ENCODE results near the gene KLRC4. TPM values are rescaled to one million over a fixed set of nuclear protein-coding genes. Genes with fewer than 3 reads are reported as not detected.
"Not testable (repeated sequence)": the region's sequence is repeated elsewhere in the genome, so short reads cannot be mapped to it uniquely, and the experiment has no call there.

KLRC4 gene
- total and polyA plus RNA-seq, 2 donors (not counting 1 experiment from before 2014, with no cell fraction given) = not detected

GRCh38 chr12:10389904-10390303 lies 19.7 kb downstream of the KLRC4 start, which contains the start of gene KLRK1:
Gene KLRK1, minus strand, starts transcription at chr12:10390041. Its CDS starts 1,231 bp downstream, at chr12:10388810.
- H3K4me1 ChIP-seq (ENCODE audit: control insufficient read depth in 2 of 2, insufficient read depth in 2 of 2, low read length in 2 of 2) = peaks cover 23 to 40% of the 10 kb centered on the region in 2 donors
- WGBS (ENCODE audit: insufficient coverage) = no CpG with 5 or more reads among the region's 1 CpG
- peak within 1 kb of the TSS in 3 of 5 experiments; percentile 6 to 79 (median 49) for H3K4me3 ChIP-seq (ENCODE audit: control extremely low read depth in 1 of 5, extremely low read depth in 1 of 5, insufficient read depth in 1 of 5, low read depth in 2 of 5, low read length in 4 of 5)
- peaks cover 21% of the 10 kb centered on the region for H3K4me1 Mint-ChIP-seq
- peak within 1 kb of the TSS; percentile 45 for H3K4me2 ChIP-seq (replicated peaks; ENCODE audit: low read depth, low read length, poor library complexity, severe bottlenecking)
- peaks cover 36% of the 10 kb centered on the region for H3K79me2 ChIP-seq (ENCODE audit: control insufficient read depth, insufficient read depth, low read length)
- H3K9ac ChIP-seq (ENCODE audit: low read length) = no peak within 1 kb of the TSS
- H3K27me3 ChIP-seq (replicated peaks in 1 of 4; ENCODE audit: control extremely low read depth in 1 of 4, control insufficient read depth in 3 of 4, insufficient read depth in 4 of 4, low read length in 3 of 4) = no peaks in the 10 kb centered on the region
- DNase-seq (no peak), ATAC-seq (ENCODE audit: low read depth) (no peak)
- no peaks in the 10 kb centered on the region for H3K9me3 Mint-ChIP-seq (ENCODE audit: insufficient read depth)
- POLR2A ChIA-PET = no interaction called here
- H3K27ac ChIP-seq (ENCODE audit: low read length in 2 of 2) = peak within 1 kb of the TSS in 1 of 2 donors; percentile 75
- H3K27me3 Mint-ChIP-seq = peaks cover 15% of the 10 kb centered on the region
- H2AFZ ChIP-seq (ENCODE audit: insufficient read depth, low read depth, low read length, poor library complexity, severe bottlenecking) = peak within 1 kb of the TSS; percentile 32
- CTCF ChIA-PET = no interaction called here
- H3K36me3 ChIP-seq (replicated peaks in 1 of 2; ENCODE audit: control extremely low read depth in 1 of 2, control insufficient read depth in 1 of 2, extremely low read depth in 1 of 2, insufficient read depth in 2 of 2, low read length in 1 of 2) = no peaks in the 10 kb centered on the region
- intact Hi-C loops (cut with micrococcal nuclease) = no loop called here
- peak within 1 kb of the TSS; percentile 24 for H3K4me3 Mint-ChIP-seq
- H3K9me3 ChIP-seq (ENCODE audit: control extremely low read depth in 1 of 3, control insufficient read depth in 2 of 3, insufficient read depth in 1 of 3, low read length in 2 of 3) = no peaks in the 10 kb centered on the region
- no peaks in the 10 kb centered on the region for H4K20me1 ChIP-seq (ENCODE audit: control insufficient read depth, insufficient read depth, low read length, poor library complexity, severe bottlenecking)
- no peak within 1 kb of the TSS for H3K27ac Mint-ChIP-seq
- TF ChIP-seq EZH2 (IDR thresholded peaks at IDR 0.05; ENCODE audit: borderline replicate concordance, insufficient read depth, low read depth, low read length, poor library complexity, severe bottlenecking) (no peak), CTCF (IDR thresholded peaks at IDR 0.05) (no peak)

- Mint-ChIP-seq H3K4me3 (peak overlapping the region; percentile 35), H3K4me1 (peaks cover 14% of the 10 kb centered on the region), H3K27ac (no peak overlapping the region), H3K27me3 (peaks cover 15% of the 10 kb centered on the region), H3K9me3 (ENCODE audit: insufficient read depth) (no peaks in the 10 kb centered on the region)
- POLR2A ChIA-PET = no interaction called here
- no peaks in the 10 kb centered on the region for H4K20me1 ChIP-seq (ENCODE audit: control insufficient read depth, insufficient read depth, low read length, poor library complexity, severe bottlenecking)
- CTCF ChIA-PET = interaction anchor here (0.5 kb wide), 1 partner anchor 9 kb away, joined by 3 read pairs; no protein-coding TSS in a partner anchor
- peak overlapping the region; percentile 13 to 75 for H3K27ac ChIP-seq (ENCODE audit: low read length in 2 of 2)
- ATAC-seq (ENCODE audit: low read depth) (no peak), DNase-seq (no peak)
- H3K27me3 ChIP-seq (replicated peaks in 1 of 4; ENCODE audit: control extremely low read depth in 1 of 4, control insufficient read depth in 3 of 4, insufficient read depth in 4 of 4, low read length in 3 of 4) = no peaks in the 10 kb centered on the region
- intact Hi-C loops (cut with micrococcal nuclease) = no loop called here
- H3K4me1 ChIP-seq (ENCODE audit: control insufficient read depth in 2 of 2, insufficient read depth in 2 of 2, low read length in 2 of 2) = peaks cover 15 to 29% of the 10 kb centered on the region in 2 donors
- H3K79me2 ChIP-seq (ENCODE audit: control insufficient read depth, insufficient read depth, low read length) = peaks cover 46% of the 10 kb centered on the region
- TF ChIP-seq CTCF (IDR thresholded peaks at IDR 0.05) (no peak), EZH2 (IDR thresholded peaks at IDR 0.05; ENCODE audit: borderline replicate concordance, insufficient read depth, low read depth, low read length, poor library complexity, severe bottlenecking) (no peak)
- H3K9ac ChIP-seq (ENCODE audit: low read length) = no peak overlapping the region
- peak overlapping the region; percentile 32 for H2AFZ ChIP-seq (ENCODE audit: insufficient read depth, low read depth, low read length, poor library complexity, severe bottlenecking)
- peak overlapping the region in 3 of 5 experiments; percentile 6 to 79 (median 49) for H3K4me3 ChIP-seq (ENCODE audit: control extremely low read depth in 1 of 5, extremely low read depth in 1 of 5, insufficient read depth in 1 of 5, low read depth in 2 of 5, low read length in 4 of 5)
- H3K9me3 ChIP-seq (ENCODE audit: control extremely low read depth in 1 of 3, control insufficient read depth in 2 of 3, insufficient read depth in 1 of 3, low read length in 2 of 3) = no peaks in the 10 kb centered on the region
- 70% methylated on average over 2 of the region's 9 CpGs for WGBS (ENCODE audit: insufficient coverage)
- no peaks in the 10 kb centered on the region for H3K36me3 ChIP-seq (replicated peaks in 1 of 2; ENCODE audit: control extremely low read depth in 1 of 2, control insufficient read depth in 1 of 2, extremely low read depth in 1 of 2, insufficient read depth in 2 of 2, low read length in 1 of 2)
- H3K4me2 ChIP-seq (replicated peaks; ENCODE audit: low read depth, low read length, poor library complexity, severe bottlenecking) = peak overlapping the region; percentile 45
Observed at GRCh38 chr12:10388624-10389413, 20.7 kb downstream of the KLRC4 start.

- POLR2A ChIA-PET = not testable (repeated sequence)
Observed at GRCh38 chr12:10387498-10387897, 22.1 kb downstream of the KLRC4 start.

More at GRCh38 chr12:10387498-10387897, 22.1 kb downstream of the KLRC4 start:
- CTCF ChIA-PET; H3K27ac Mint-ChIP-seq; H3K4me3 Mint-ChIP-seq; intact Hi-C loops (cut with micrococcal nuclease); DNase-seq; H3K36me3 ChIP-seq (replicated peaks in 1 of 2; ENCODE audit: control extremely low read depth in 1 of 2, control insufficient read depth in 1 of 2, extremely low read depth in 1 of 2, insufficient read depth in 2 of 2, low read length in 1 of 2); H2AFZ ChIP-seq (ENCODE audit: insufficient read depth, low read depth, low read length, poor library complexity, severe bottlenecking); H3K9ac ChIP-seq (ENCODE audit: low read length); H3K27me3 ChIP-seq (replicated peaks in 1 of 4; ENCODE audit: control extremely low read depth in 1 of 4, control insufficient read depth in 3 of 4, insufficient read depth in 4 of 4, low read length in 3 of 4); H3K9me3 Mint-ChIP-seq (ENCODE audit: insufficient read depth); H3K27ac ChIP-seq (ENCODE audit: low read length in 2 of 2); ATAC-seq (ENCODE audit: low read depth); H4K20me1 ChIP-seq (ENCODE audit: control insufficient read depth, insufficient read depth, low read length, poor library complexity, severe bottlenecking); H3K9me3 ChIP-seq (ENCODE audit: control extremely low read depth in 1 of 3, control insufficient read depth in 2 of 3, insufficient read depth in 1 of 3, low read length in 2 of 3): not testable (repeated sequence)
- Histone ChIP-seq H3K4me3 (ENCODE audit: control extremely low read depth in 1 of 5, extremely low read depth in 1 of 5, insufficient read depth in 1 of 5, low read depth in 2 of 5, low read length in 4 of 5) (peak overlapping the region in 1 of 5 experiments; percentile 49), H3K79me2 (ENCODE audit: control insufficient read depth, insufficient read depth, low read length) (peaks cover 54% of the 10 kb centered on the region), H3K4me2 (replicated peaks; ENCODE audit: low read depth, low read length, poor library complexity, severe bottlenecking) (peak overlapping the region; percentile 9), H3K4me1 (ENCODE audit: control insufficient read depth in 2 of 2, insufficient read depth in 2 of 2, low read length in 2 of 2) (peaks cover 4 to 19% of the 10 kb centered on the region in 2 donors)
- 92% methylated on average over 5 of the region's 6 CpGs for WGBS (ENCODE audit: insufficient coverage)
- peaks cover 13% of the 10 kb centered on the region for H3K27me3 Mint-ChIP-seq
- peaks cover 12% of the 10 kb centered on the region for H3K4me1 Mint-ChIP-seq

All from B cell (primary cell).